Measurements from ENCODE around the gene B4GALT6.

The B4GALT6 gene

GRCh38 chr18:31658670-31659575 lies 25.5 kb downstream of the B4GALT6 start:
- no peak for DNase-seq

- DNase-seq = no peak
Observed at GRCh38 chr18:31657823-31658669, 26.3 kb downstream of the B4GALT6 start.

DNA sequence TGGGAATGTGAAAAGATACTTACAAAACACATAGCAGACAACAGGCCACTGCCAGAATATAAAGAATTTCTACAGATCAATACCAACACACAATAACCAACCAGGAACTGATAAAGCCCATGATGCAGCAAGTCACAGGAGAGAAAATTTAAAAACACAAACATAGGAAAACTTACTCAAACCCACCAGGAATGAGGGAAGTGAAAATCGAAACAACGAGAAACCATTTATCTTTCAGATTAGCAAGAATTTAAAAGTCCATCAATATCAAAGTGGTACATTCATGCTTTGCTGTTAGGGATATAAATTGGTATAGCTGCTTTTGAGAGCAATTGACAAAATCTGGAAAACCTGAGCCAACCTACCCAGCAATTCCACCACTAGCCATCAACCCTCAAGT lies 27.6 kb downstream of the B4GALT6 start:
- DNase-seq = no peak

DNA sequence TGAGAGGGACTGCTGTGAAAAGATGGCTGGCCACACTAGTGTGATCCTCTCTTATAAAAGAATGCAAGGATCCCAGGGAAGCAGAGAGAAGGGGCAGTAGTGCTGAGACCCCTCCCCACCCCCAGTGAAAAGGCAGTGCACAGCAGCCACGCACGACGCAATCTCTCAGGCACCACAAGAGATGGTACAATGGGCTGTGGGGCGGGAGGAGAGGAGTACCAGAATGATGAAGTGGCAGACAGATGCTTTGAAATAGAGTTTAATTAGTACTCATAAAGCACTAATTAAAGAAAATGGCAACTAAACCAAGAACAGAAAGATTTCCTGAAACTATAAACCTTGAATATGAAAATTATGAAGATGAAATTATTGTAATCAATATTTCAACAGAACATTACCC lies 29.0 kb downstream of the B4GALT6 start:
- DNase-seq = no peak

- DNase-seq = no peak
Observed at GRCh38 chr18:31652877-31653276, 31.5 kb downstream of the B4GALT6 start.

GRCh38 chr18:31652357-31652756 lies 32.0 kb downstream of the B4GALT6 start:
- DNase-seq = no peak

- no peak for DNase-seq
Observed at GRCh38 chr18:31651369-31651768, 33.0 kb downstream of the B4GALT6 start.

DNA sequence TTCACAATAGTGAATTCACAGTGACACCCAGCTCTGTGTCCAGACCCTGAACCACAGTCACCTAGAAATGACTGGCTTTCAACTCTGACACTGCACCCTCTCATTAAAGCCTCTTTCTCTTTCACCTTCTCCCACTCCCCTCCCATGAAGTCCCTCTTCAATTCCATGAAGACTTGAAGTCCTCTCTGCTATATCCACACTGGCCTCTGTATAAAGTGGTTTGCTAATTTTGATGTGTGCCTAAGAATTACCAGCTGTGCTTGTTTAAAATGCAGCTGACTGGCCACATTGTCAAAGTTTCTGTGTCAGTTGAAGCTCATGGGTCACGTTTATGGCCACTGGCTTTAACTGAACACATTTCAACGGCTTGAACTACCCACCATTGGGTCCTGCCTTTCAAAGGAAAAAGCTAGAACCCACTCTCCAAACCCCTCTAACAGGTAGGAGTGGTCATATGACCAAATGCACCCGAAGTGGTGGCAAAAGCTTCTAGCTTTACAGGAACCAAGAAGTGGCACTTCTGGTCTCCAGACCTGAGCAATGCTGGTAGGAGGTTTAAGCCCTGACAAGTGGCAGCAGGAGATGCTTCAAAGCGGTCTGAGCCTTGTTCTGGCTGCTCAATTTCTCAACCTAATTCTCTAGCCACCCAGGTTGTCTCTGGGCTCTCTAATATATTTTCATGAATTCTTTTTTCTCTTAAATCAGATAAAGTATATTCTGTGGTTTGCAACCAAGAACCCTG lies 34.2 kb downstream of the B4GALT6 start:
- DNase-seq = no peak

- DNase-seq = no peak
Observed at GRCh38 chr18:31649449-31649848, 34.9 kb downstream of the B4GALT6 start.

- no peak for DNase-seq
Observed at GRCh38 chr18:31648966-31649429, 35.4 kb downstream of the B4GALT6 start.

DNA sequence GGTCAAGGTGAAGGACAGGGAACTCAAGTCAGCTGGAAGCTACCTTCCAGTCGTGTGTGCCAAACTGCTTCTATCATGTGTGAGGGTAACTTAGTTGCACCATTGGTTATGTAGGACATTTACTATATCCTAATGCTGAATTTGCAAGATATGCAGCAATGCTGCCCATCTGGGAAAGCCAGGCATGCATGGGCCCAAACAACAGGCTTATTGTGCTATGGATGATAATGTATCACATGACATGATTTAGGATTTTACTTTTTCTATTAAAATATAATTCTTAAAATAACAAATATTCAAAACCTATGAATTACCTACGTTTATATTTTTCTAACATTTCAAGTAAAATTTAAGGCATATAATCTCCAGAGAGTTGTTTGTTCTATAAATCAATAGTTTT lies 35.9 kb downstream of the B4GALT6 start:
- DNase-seq = no peak

DNA sequence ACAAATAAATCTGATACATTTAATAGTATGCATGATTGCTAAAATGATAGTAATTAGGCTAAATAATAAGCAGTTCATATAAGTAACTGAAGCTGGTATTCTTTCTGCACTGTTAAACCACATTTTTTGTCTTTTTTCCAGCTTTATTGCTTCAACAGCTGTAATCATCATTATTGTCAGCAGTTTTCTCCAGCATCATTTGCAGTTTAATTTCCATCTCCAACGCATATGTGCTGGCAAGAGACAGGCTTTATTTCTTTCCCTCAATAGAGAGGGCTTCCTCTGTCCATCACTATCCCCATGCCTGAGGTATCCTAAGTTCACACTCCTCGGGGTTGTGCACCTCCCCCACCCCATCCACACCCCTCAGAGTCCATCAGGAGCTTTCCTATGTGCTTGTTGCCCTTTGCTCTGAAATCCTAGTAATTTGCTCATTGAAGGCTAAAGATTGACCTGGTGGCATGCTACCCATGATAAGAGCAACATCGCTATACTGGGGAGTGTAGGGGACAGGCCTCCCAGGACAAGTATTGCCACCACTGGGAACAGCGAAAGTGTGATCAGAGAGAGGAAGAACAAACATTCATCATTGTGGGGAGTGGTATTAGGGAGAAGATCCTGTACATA lies 37.1 kb downstream of the B4GALT6 start:
- no peak for DNase-seq

- DNase-seq = no peak
Observed at GRCh38 chr18:31646332-31647126, 37.9 kb downstream of the B4GALT6 start.

DNA sequence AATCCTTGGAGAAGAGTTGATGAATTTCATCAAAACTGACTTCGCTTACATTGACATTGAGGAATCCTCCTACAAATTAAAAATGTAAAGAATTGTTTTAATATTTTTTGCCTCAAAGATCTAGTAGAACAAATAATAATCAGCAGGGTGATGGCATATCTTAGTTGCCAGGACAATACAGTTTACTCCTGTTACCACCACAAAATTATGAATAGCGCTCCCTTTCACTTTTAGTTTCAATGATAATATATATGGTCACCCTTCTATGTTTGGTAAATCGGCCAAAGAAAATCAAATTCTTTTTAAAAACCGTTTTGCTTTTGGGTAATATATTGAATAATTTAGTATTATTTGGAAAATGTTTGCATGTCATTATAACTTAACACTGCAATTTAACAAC lies 39.0 kb downstream of the B4GALT6 start:
- no peak for DNase-seq

DNA sequence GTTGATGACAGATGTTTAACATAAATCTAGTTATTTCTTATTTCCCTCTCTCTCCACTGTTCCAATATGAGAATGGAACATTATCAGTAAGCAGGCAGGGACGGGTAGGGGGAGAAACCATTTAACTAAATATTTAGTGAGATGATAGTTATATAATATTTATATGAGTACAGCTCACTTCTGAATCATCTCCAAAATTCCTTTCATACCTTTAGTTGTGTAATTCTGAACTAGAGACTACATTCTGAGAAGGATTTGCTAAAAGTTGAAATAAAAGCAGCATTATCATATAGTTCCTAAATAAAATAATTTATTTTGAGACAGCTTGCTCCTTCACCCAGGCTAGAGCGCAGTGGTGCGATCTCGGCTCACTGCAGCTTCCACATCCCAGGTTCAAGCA lies 41.4 kb downstream of the B4GALT6 start:
- DNase-seq = no peak

- DNase-seq = no peak
Observed at GRCh38 chr18:31637445-31637844, 46.9 kb downstream of the B4GALT6 start.

DNA sequence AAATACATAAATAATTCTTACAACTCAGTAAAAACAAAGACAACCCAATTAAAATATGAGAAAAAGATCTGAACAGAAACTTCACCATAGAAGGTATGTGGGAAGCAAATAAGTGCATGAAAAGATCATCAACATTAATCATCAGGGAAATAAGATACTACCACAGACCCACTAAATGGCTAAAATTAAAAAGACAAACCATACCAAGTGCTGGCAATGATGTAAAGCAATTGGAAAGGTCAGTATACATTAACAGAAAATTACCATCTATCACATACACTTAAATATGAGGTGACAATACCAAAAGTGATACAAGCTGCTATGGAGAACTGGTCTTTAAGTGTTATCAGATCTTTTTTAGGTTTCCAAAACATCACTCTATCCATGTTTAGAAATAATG lies 48.0 kb downstream of the B4GALT6 start:
- DNase-seq = no peak

DNA sequence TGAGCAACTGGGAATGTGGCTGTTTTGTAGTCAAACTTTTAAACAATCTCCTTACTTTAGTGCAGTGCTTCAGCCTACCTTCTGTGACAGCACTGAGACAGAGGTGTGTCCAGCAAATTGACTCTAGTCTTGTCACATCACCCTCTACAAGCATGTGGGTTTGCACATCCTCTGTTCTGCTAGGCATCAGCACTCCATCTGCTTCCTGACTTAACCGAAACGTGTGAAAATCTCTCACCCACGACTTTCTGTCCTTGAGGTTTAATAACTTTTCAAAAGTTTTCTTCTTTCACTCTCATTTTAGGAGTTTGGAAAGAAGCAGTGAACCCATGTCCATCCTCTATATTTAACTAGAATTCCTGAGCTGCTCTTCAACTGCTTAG lies 50.1 kb downstream of the B4GALT6 start:
- DNase-seq = no peak

DNA sequence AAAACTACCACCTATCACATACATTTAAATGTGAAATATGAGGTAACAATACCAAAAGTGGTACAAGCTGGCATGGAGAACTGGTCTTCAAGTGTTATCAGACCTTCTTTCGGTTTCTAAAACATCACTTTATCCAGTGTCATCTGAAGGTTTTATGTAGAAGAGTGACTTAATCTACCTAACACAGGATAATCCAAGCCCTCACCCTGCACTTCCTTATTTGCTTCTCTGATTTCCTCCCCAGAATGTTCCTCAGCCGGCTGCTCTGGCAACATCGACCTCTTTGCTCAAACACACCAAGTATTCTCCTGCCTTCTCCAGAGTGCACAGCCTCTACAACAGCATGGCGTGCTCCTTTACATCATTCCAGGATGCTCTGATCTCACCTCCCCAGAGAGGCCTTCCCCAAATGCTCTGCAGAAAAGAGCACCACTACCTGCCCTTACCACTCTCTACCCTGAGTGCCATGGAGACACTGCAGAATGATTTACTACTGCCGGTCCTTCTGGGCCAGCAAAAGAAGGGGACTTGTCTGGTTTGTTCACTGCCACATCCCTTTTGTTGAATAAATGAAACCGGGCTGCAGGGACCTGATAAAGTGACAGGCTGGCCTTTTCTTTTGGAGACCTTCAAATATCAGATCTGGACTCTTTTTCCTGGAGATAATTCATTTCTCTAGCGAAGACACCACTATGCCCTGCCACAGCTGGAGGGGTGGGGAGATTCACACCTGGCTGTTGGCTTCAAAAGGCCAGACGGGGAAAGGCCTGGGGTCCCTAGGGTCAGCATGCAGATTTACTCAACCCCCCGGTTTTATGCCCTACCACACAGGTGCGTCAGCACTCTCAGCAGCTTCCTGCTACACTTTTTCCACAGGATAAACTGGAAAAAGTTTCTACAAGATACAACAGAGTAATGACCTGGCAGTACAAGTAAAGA lies 50.7 kb downstream of the B4GALT6 start:
- DNase-seq = no peak

DNA sequence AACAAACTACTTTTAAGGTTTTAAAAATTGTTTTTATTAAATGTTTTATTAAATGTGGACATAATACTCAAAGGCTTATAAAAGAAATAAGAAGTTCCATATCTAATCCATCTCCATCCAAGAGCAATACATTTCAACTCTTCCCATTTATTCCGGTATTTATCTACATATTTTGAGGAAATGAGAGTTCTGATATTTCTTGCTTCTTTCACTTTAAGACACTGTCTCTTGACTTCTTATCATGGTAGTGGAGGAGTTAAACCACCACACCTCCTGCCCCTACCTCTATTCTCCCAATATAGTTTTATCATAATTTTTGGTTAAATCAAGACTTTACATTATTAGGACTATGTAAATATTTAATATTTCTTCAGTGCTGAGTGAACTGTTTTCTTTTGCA lies 52.0 kb downstream of the B4GALT6 start:
- DNase-seq = no peak

DNA sequence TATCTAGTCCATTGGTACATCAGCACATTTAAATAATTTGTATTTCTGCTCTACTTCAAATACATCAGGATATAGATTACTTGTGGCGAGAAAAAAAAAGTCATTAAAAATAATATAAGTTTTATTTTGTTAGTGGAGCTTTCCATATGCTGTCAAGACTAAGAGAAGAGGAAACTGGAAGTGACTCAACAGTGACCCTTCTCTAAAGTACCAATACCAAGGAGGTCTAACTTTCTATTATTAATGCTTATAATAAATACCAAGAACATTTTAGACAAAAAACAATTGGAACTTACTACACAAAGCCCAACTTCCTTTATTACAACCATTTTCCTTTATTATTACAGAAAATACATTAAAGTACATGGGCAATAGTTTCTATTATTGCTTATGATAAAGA lies 52.9 kb downstream of the B4GALT6 start:
- no peak for DNase-seq
